GM03348 (cell line): ENCODE measurements around the gene NCAM1.

ENCODE experiments used
- DNase-seq: peaks from one replicate; pipeline ENCODE4 v3.0.0; 2012; ENCODE audit warnings: low spot score

The NCAM1 gene

GRCh38 chr11:113202431-113202830, 241.2 kb downstream of the NCAM1 start:
- no peak for DNase-seq

- DNase-seq = no peak
Measured at GRCh38 chr11:113203141-113203753, 242.0 kb downstream of the NCAM1 start.

- no peak for DNase-seq
Measured at GRCh38 chr11:113204280-113204679, 243.1 kb downstream of the NCAM1 start.

GRCh38 chr11:113213549-113213948, 252.3 kb downstream of the NCAM1 start:
- no peak for DNase-seq

GRCh38 chr11:113222241-113222640, 261.0 kb downstream of the NCAM1 start:
- DNase-seq = no peak

- no peak for DNase-seq
Measured at GRCh38 chr11:113234888-113235287, 273.7 kb downstream of the NCAM1 start.

GRCh38 chr11:113237261-113237660, 276.0 kb downstream of the NCAM1 start:
- no peak for DNase-seq

GRCh38 chr11:113238721-113239120, 277.5 kb downstream of the NCAM1 start:
- no peak for DNase-seq

GRCh38 chr11:113240389-113240788, 279.2 kb downstream of the NCAM1 start:
- no peak for DNase-seq

- peak; percentile 36 for DNase-seq
Measured at GRCh38 chr11:113240790-113241635, 279.8 kb downstream of the NCAM1 start.

GRCh38 chr11:113241636-113242054, 280.4 kb downstream of the NCAM1 start:
- peak; percentile 24 for DNase-seq

GRCh38 chr11:113242060-113242459, 280.8 kb downstream of the NCAM1 start:
- no peak for DNase-seq

GRCh38 chr11:113242767-113243397, 281.7 kb downstream of the NCAM1 start:
- DNase-seq = peak; percentile 72

GRCh38 chr11:113243696-113244095, 282.5 kb downstream of the NCAM1 start:
- DNase-seq = no peak

GRCh38 chr11:113245216-113245615, 284.0 kb downstream of the NCAM1 start:
- DNase-seq = no peak

- DNase-seq = no peak
Measured at GRCh38 chr11:113247221-113247620, 286.0 kb downstream of the NCAM1 start.

- no peak for DNase-seq
Measured at GRCh38 chr11:113247966-113248365, 286.7 kb downstream of the NCAM1 start.

GRCh38 chr11:113248702-113249490, 287.7 kb downstream of the NCAM1 start:
- no peak for DNase-seq

- peak; percentile 29 for DNase-seq
Measured at GRCh38 chr11:113249491-113249763, 288.2 kb downstream of the NCAM1 start.

- no peak for DNase-seq
Measured at GRCh38 chr11:113249786-113250185, 288.6 kb downstream of the NCAM1 start.

- DNase-seq = no peak
Measured at GRCh38 chr11:113251281-113251680, 290.1 kb downstream of the NCAM1 start.

GRCh38 chr11:113253406-113253805, 292.2 kb downstream of the NCAM1 start:
- no peak for DNase-seq
